ENCODE measurements around the gene PRDM15.

DNA sequence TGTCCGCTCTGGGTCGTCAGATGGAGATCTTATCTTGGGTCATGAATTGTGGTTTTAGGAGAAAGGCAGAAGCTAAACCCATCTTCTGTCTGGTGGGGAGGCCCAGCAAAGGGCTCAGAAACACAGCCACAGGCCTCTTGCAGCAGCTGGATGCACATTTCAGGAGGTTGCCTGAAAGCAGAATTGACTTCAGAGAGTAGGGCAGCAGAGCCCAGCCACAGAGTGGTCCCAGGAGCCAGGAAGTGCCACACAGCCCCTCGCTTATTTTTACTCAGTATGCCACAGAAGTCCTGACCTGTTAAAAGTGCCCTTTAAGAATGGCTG, 104.0 kb downstream of the PRDM15 start:
- TF ChIP-seq EZH2 (IDR thresholded peaks at IDR 0.05; ENCODE audit: low read depth, unreplicated experiment): no peak
- TF ChIP-seq, protein P1, sequence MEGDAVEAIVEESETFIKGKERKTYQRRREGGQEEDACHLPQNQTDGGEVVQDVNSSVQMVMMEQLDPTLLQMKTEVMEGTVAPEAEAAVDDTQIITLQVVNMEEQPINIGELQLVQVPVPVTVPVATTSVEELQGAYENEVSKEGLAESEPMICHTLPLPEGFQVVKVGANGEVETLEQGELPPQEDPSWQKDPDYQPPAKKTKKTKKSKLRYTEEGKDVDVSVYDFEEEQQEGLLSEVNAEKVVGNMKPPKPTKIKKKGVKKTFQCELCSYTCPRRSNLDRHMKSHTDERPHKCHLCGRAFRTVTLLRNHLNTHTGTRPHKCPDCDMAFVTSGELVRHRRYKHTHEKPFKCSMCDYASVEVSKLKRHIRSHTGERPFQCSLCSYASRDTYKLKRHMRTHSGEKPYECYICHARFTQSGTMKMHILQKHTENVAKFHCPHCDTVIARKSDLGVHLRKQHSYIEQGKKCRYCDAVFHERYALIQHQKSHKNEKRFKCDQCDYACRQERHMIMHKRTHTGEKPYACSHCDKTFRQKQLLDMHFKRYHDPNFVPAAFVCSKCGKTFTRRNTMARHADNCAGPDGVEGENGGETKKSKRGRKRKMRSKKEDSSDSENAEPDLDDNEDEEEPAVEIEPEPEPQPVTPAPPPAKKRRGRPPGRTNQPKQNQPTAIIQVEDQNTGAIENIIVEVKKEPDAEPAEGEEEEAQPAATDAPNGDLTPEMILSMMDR (conservative IDR thresholded peaks at IDR 0.05; ENCODE audit: low read depth in 2 of 2): no peak
- TF ChIP-seq POLR2AphosphoS5 (IDR thresholded peaks at IDR 0.05; ENCODE audit: low read depth): no peak
- no peak for TF ChIP-seq NANOG (IDR thresholded peaks at IDR 0.05; ENCODE audit: borderline replicate concordance)

Data from GM23338 (cell line).